Measurements from ENCODE around the gene SLC38A6.

Gene SLC38A6

GRCh38 chr14:60981633-60982455 lies 799 bp downstream of the SLC38A6 start:
- Mint-ChIP-seq H3K27me3 (ENCODE audit: low read depth, poor library complexity) (no peaks in the 10 kb centered on the region), H3K9me3 (no peaks in the 10 kb centered on the region), H3K4me3 (no peak overlapping the region), H3K4me1 (peaks cover 6% of the 10 kb centered on the region), H3K27ac (no peak overlapping the region), H3K36me3 (ENCODE audit: low read depth) (peaks cover 25% of the 10 kb centered on the region)
- TF ChIP-seq CTCF (IDR thresholded peaks at IDR 0.05): no peak
- DNase-seq: no peak

- no peaks in the 10 kb centered on the region for H3K9me3 Mint-ChIP-seq
- no peak overlapping the region for H3K4me3 Mint-ChIP-seq
- TF ChIP-seq CTCF (IDR thresholded peaks at IDR 0.05): no peak
- no peak for DNase-seq
- H3K36me3 Mint-ChIP-seq (ENCODE audit: low read depth): peaks cover 16% of the 10 kb centered on the region
- no peak overlapping the region for H3K27ac Mint-ChIP-seq
- H3K4me1 Mint-ChIP-seq: peaks cover 3% of the 10 kb centered on the region
- no peaks in the 10 kb centered on the region for H3K27me3 Mint-ChIP-seq (ENCODE audit: low read depth, poor library complexity)
Measured at GRCh38 chr14:60984196-60984595, 3.2 kb downstream of the SLC38A6 start.

GRCh38 chr14:60986500-60986899 lies 5.5 kb downstream of the SLC38A6 start:
- DNase-seq: no peak
- no peaks in the 10 kb centered on the region for H3K27me3 Mint-ChIP-seq (ENCODE audit: low read depth, poor library complexity)
- H3K36me3 Mint-ChIP-seq (ENCODE audit: low read depth): peaks cover 18% of the 10 kb centered on the region
- H3K4me3 Mint-ChIP-seq: no peak overlapping the region
- H3K27ac Mint-ChIP-seq: no peak overlapping the region
- peaks cover 3% of the 10 kb centered on the region for H3K4me1 Mint-ChIP-seq
- no peaks in the 10 kb centered on the region for H3K9me3 Mint-ChIP-seq
- TF ChIP-seq CTCF (IDR thresholded peaks at IDR 0.05): no peak

- DNase-seq: no peak
- Mint-ChIP-seq H3K4me3 (no peak overlapping the region), H3K4me1 (peaks cover 3% of the 10 kb centered on the region), H3K27me3 (ENCODE audit: low read depth, poor library complexity) (no peaks in the 10 kb centered on the region), H3K36me3 (ENCODE audit: low read depth) (peaks cover 39% of the 10 kb centered on the region), H3K9me3 (no peaks in the 10 kb centered on the region), H3K27ac (no peak overlapping the region)
- TF ChIP-seq CTCF (IDR thresholded peaks at IDR 0.05): no peak
Measured at GRCh38 chr14:60989599-60989998, 8.6 kb downstream of the SLC38A6 start.

- Mint-ChIP-seq H3K4me1 (no peaks in the 10 kb centered on the region), H3K36me3 (ENCODE audit: low read depth) (peaks cover 68% of the 10 kb centered on the region), H3K9me3 (peaks cover 25% of the 10 kb centered on the region), H3K27me3 (ENCODE audit: low read depth, poor library complexity) (no peaks in the 10 kb centered on the region), H3K4me3 (no peak overlapping the region), H3K27ac (no peak overlapping the region)
- DNase-seq: no peak
- no peak for TF ChIP-seq CTCF (IDR thresholded peaks at IDR 0.05)
Measured at GRCh38 chr14:60998617-60999016, 17.6 kb downstream of the SLC38A6 start.

GRCh38 chr14:60999536-60999935 lies 18.5 kb downstream of the SLC38A6 start:
- Mint-ChIP-seq H3K4me1 (no peaks in the 10 kb centered on the region), H3K27me3 (ENCODE audit: low read depth, poor library complexity) (no peaks in the 10 kb centered on the region), H3K4me3 (no peak overlapping the region), H3K27ac (no peak overlapping the region), H3K36me3 (ENCODE audit: low read depth) (peaks cover 71% of the 10 kb centered on the region), H3K9me3 (peaks cover 29% of the 10 kb centered on the region)
- TF ChIP-seq CTCF (IDR thresholded peaks at IDR 0.05): no peak
- DNase-seq: no peak
